ENCODE measurements around the gene NEU2.
A peak's percentile ranks its signal among the peaks of the same experiment; 100 is the strongest.
"Not testable (repeated sequence)": the region's sequence is repeated elsewhere in the genome, so short reads cannot be mapped to it uniquely, and the experiment has no call there.

The NEU2 gene

DNA sequence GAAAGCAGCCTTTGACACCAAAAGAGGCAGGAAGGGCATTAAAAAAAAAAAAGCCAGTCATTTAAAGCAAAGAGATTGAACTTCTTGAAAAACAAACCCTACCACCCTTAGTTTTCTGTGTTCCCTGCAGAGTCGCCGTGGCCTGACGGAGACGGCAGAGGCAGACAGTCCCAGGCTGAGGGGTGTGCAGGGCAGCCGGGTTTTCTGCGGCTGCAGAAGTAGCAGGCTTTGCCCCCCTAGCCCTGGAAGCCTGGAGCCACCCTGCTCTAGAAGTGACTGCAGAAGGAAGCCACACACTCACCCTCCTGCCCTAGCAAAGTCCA, 30.4 kb downstream of the NEU2 start:
- Histone ChIP-seq H3K4me3 (ENCODE audit: low read depth, low read length) (no peak overlapping the region), H3K4me1 (ENCODE audit: control insufficient read depth, insufficient read depth, low read length) (peaks cover 2% of the 10 kb centered on the region), H3K9me3 (ENCODE audit: control insufficient read depth, insufficient read depth, low read length) (no peaks in the 10 kb centered on the region), H3K36me3 (ENCODE audit: control insufficient read depth, insufficient read depth, low read length) (no peaks in the 10 kb centered on the region), H3K27me3 (ENCODE audit: control insufficient read depth, insufficient read depth, low read length) (no peaks in the 10 kb centered on the region), H3K9ac (ENCODE audit: low read depth, low read length) (peak overlapping the region; percentile 24)

DNA sequence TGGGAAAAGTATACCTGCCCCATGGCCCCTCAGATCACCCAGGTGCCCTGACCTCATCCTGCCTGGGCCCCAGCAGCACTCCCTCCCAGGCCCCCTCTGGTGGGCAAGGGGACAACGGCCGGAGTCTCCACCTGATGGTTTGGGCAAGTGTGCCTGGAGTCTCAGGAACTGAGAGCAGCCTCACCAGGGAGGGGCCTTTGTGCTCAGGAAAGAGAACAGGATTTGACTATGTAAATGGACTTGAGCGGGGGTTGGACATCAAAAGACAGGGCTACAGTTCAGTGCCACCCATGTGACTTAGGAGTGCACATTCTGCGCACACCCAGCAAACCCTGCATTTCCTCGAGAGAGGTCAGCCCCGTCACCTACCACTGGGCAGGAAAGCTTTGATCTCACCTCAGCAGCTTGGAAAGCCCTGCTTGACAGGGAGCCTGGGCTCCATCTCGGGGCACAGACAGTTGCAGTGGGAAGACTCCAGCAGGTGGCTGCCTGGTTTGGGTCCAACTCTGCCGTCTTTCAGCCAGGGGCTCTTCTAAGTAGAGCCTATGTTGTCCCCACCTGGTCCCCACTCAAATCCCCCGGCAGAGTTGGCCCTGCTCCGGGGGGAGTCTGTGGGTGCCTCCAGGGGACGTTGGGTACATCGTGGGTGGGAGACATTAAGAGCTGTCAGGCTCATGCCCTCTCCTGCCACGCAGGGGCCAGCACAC, 30.9 kb downstream of the NEU2 start:
- no peak overlapping the region for H3K4me3 ChIP-seq (ENCODE audit: low read depth, low read length)
- no peaks in the 10 kb centered on the region for H3K36me3 ChIP-seq (ENCODE audit: control insufficient read depth, insufficient read depth, low read length)
- peaks cover 2% of the 10 kb centered on the region for H3K4me1 ChIP-seq (ENCODE audit: control insufficient read depth, insufficient read depth, low read length)
- H3K9me3 ChIP-seq (ENCODE audit: control insufficient read depth, insufficient read depth, low read length): no peaks in the 10 kb centered on the region
- no peaks in the 10 kb centered on the region for H3K27me3 ChIP-seq (ENCODE audit: control insufficient read depth, insufficient read depth, low read length)
- H3K9ac ChIP-seq (ENCODE audit: low read depth, low read length): no peak overlapping the region

GRCh38 chr2:233063976-233064411, 31.5 kb downstream of the NEU2 start:
- no peak overlapping the region for H3K4me3 ChIP-seq (ENCODE audit: low read depth, low read length)
- no peaks in the 10 kb centered on the region for H3K9me3 ChIP-seq (ENCODE audit: control insufficient read depth, insufficient read depth, low read length)
- H3K36me3 ChIP-seq (ENCODE audit: control insufficient read depth, insufficient read depth, low read length): no peaks in the 10 kb centered on the region
- peaks cover 2% of the 10 kb centered on the region for H3K4me1 ChIP-seq (ENCODE audit: control insufficient read depth, insufficient read depth, low read length)
- H3K27me3 ChIP-seq (ENCODE audit: control insufficient read depth, insufficient read depth, low read length): no peaks in the 10 kb centered on the region
- H3K9ac ChIP-seq (ENCODE audit: low read depth, low read length): no peak overlapping the region

DNA sequence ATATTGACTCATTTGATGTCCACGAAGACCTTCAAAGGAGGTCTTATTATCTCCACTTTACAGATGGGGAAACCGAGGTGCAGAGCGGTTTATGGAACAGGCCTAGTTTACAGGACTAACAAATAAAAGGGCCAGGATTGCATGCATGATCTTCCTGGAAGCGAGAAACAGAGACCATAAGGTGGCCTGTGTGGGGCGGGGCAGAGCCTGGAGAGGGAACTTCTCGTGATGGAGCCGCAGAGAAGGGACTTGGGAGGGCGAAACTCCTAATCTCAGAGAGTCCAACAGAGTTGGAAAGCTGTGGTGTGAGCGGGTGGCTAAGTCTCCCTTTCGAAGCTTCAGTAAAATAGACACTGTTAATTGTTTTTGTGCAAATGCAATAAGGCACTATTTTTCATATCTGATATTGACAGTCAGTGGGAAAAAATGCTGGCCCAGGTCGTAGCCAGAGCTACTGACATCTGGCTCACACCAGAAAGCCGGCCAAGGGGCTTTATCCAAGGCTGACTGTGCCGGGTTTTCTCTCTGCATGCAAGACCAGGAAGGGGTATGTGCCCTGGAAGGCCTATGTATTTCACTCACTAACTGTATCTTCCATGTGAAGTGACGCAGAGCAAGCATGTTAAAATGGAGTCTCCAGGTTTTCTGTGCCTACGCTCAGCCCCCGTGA, 32.2 kb downstream of the NEU2 start:
- Histone ChIP-seq H3K27me3 (ENCODE audit: control insufficient read depth, insufficient read depth, low read length) (no peaks in the 10 kb centered on the region), H3K9ac (ENCODE audit: low read depth, low read length) (no peak overlapping the region), H3K4me3 (ENCODE audit: low read depth, low read length) (no peak overlapping the region), H3K9me3 (ENCODE audit: control insufficient read depth, insufficient read depth, low read length) (no peaks in the 10 kb centered on the region), H3K36me3 (ENCODE audit: control insufficient read depth, insufficient read depth, low read length) (no peaks in the 10 kb centered on the region), H3K4me1 (ENCODE audit: control insufficient read depth, insufficient read depth, low read length) (peaks cover 2% of the 10 kb centered on the region)

GRCh38 chr2:233065200-233065589, 32.7 kb downstream of the NEU2 start:
- H3K4me1 ChIP-seq (ENCODE audit: control insufficient read depth, insufficient read depth, low read length); H3K9me3 ChIP-seq (ENCODE audit: control insufficient read depth, insufficient read depth, low read length); H3K27me3 ChIP-seq (ENCODE audit: control insufficient read depth, insufficient read depth, low read length); H3K4me3 ChIP-seq (ENCODE audit: low read depth, low read length); H3K36me3 ChIP-seq (ENCODE audit: control insufficient read depth, insufficient read depth, low read length); H3K9ac ChIP-seq (ENCODE audit: low read depth, low read length): not testable (repeated sequence)

DNA sequence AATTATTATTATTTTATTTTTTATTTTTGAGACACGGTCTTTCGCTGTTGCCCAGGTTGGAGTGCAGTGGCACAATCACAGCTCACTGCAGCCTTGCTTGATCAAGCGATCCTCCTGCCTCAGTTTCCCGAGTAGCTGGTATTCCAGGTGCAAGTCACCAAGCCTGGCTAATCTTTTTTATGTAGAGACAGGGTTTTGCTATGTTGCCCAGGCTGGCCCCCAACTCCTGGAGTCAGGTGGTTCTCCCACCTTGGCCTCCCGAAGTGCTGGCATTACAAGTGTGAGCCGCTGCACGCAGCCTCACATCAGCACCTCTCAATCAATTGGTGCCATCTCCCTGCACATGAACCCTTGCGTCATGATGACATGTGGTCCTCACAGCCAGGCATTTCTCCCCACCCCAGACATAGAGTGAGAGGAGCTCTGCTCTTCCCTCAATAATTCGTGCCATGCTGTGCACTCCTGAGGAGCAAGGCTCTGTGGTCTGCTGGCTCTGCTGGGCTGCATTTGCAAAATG, 33.5 kb downstream of the NEU2 start:
- peaks cover 2% of the 10 kb centered on the region for H3K4me1 ChIP-seq (ENCODE audit: control insufficient read depth, insufficient read depth, low read length)
- no peaks in the 10 kb centered on the region for H3K27me3 ChIP-seq (ENCODE audit: control insufficient read depth, insufficient read depth, low read length)
- H3K36me3 ChIP-seq (ENCODE audit: control insufficient read depth, insufficient read depth, low read length): no peaks in the 10 kb centered on the region
- H3K4me3 ChIP-seq (ENCODE audit: low read depth, low read length): no peak overlapping the region
- no peaks in the 10 kb centered on the region for H3K9me3 ChIP-seq (ENCODE audit: control insufficient read depth, insufficient read depth, low read length)
- H3K9ac ChIP-seq (ENCODE audit: low read depth, low read length): no peak overlapping the region

- H3K9ac ChIP-seq (ENCODE audit: low read depth, low read length): no peak overlapping the region
- H3K9me3 ChIP-seq (ENCODE audit: control insufficient read depth, insufficient read depth, low read length): no peaks in the 10 kb centered on the region
- no peaks in the 10 kb centered on the region for H3K27me3 ChIP-seq (ENCODE audit: control insufficient read depth, insufficient read depth, low read length)
- no peaks in the 10 kb centered on the region for H3K36me3 ChIP-seq (ENCODE audit: control insufficient read depth, insufficient read depth, low read length)
- no peak overlapping the region for H3K4me3 ChIP-seq (ENCODE audit: low read depth, low read length)
- H3K4me1 ChIP-seq (ENCODE audit: control insufficient read depth, insufficient read depth, low read length): no peaks in the 10 kb centered on the region
These were observed 36.4 kb downstream of the NEU2 start for GRCh38 chr2:233068762-233069418.

DNA sequence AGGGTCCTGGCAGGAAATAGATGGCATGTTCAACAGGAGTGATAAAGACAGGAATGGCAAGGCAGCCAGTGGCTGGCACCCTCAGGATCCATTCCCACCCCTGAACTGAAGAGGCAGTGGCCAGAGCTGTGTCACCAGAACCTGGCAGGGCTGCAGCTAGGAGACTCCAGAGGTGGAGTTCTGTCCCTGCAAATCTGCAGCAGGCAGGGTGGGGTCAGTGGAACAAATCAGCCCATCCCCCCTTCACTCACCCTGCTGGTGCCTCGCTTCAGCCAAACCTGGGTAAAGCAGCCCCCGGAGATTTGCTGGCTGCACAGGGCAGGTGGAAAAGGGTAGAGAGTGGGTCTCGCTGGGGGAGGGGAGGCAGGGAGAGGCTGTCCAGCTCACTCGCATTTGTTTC, 40.4 kb downstream of the NEU2 start:
- no peaks in the 10 kb centered on the region for H3K36me3 ChIP-seq (ENCODE audit: control insufficient read depth, insufficient read depth, low read length)

GRCh38 chr2:233074106-233074505, 41.6 kb downstream of the NEU2 start:
- H3K9me3 ChIP-seq (ENCODE audit: control insufficient read depth, insufficient read depth, low read length): no peaks in the 10 kb centered on the region
- H3K4me1 ChIP-seq (ENCODE audit: control insufficient read depth, insufficient read depth, low read length): peaks cover 8% of the 10 kb centered on the region
- H3K27me3 ChIP-seq (ENCODE audit: control insufficient read depth, insufficient read depth, low read length): no peaks in the 10 kb centered on the region
- no peaks in the 10 kb centered on the region for H3K36me3 ChIP-seq (ENCODE audit: control insufficient read depth, insufficient read depth, low read length)
- H3K9ac ChIP-seq (ENCODE audit: low read depth, low read length): no peak overlapping the region
- no peak overlapping the region for H3K4me3 ChIP-seq (ENCODE audit: low read depth, low read length)

More for the DNA sequence above, 40.4 kb downstream of the NEU2 start:
- no peaks in the 10 kb centered on the region for H3K27me3 ChIP-seq (ENCODE audit: control insufficient read depth, insufficient read depth, low read length)
- H3K9me3 ChIP-seq (ENCODE audit: control insufficient read depth, insufficient read depth, low read length): no peaks in the 10 kb centered on the region
- no peak overlapping the region for H3K9ac ChIP-seq (ENCODE audit: low read depth, low read length)
- no peak overlapping the region for H3K4me3 ChIP-seq (ENCODE audit: low read depth, low read length)
- H3K4me1 ChIP-seq (ENCODE audit: control insufficient read depth, insufficient read depth, low read length): peaks cover 8% of the 10 kb centered on the region

DNA sequence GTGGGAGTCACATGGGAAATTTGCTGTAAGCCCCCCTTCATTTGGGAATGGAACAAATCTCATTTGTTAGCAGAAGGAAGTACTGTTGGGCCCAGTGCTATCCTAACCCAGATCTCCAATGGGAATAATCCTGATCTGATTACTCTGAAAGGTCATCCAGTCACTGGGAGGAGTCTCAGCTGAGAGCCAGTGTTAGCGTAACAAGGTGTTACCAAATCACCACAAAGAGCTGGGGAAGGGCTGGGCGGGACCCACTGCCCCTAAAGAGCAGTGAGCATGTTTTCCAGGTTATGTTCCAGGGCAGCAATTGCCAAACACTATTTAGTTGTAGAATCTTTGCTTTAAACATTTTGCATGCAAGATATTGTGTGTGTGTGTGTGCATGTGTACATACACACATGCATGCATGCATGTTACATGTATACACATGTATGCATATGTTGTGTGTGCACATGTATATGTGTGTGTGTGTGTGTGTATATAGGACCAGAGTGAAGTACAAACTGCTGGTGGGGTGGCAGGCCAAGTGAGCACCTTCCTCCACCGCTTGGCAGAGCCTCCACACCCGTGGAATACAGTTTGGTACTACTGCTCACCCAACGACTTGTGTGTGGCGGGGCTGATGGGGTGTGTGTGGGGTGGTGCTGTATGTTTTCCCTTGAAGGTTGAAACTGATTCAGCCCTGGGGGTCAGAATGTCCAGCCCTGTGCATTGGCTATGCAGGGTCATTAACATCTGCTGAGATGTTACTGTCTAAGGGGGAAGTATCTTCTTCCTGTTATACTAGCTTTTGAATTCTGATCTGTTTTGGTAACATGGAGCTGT, 42.9 kb downstream of the NEU2 start:
- H3K27me3 ChIP-seq (ENCODE audit: control insufficient read depth, insufficient read depth, low read length): no peaks in the 10 kb centered on the region
- H3K4me3 ChIP-seq (ENCODE audit: low read depth, low read length): no peak overlapping the region
- H3K36me3 ChIP-seq (ENCODE audit: control insufficient read depth, insufficient read depth, low read length): no peaks in the 10 kb centered on the region
- H3K9me3 ChIP-seq (ENCODE audit: control insufficient read depth, insufficient read depth, low read length): no peaks in the 10 kb centered on the region
- H3K4me1 ChIP-seq (ENCODE audit: control insufficient read depth, insufficient read depth, low read length): peaks cover 8% of the 10 kb centered on the region
- H3K9ac ChIP-seq (ENCODE audit: low read depth, low read length): no peak overlapping the region

GRCh38 chr2:233075966-233076339, 43.5 kb downstream of the NEU2 start:
- H3K9ac ChIP-seq (ENCODE audit: low read depth, low read length): no peak overlapping the region
- H3K36me3 ChIP-seq (ENCODE audit: control insufficient read depth, insufficient read depth, low read length): no peaks in the 10 kb centered on the region
- no peak overlapping the region for H3K4me3 ChIP-seq (ENCODE audit: low read depth, low read length)
- no peaks in the 10 kb centered on the region for H3K9me3 ChIP-seq (ENCODE audit: control insufficient read depth, insufficient read depth, low read length)
- H3K27me3 ChIP-seq (ENCODE audit: control insufficient read depth, insufficient read depth, low read length): no peaks in the 10 kb centered on the region
- H3K4me1 ChIP-seq (ENCODE audit: control insufficient read depth, insufficient read depth, low read length): peaks cover 8% of the 10 kb centered on the region

Data from iPS-15b (cell line).